SH-SY5Y (cell line): ENCODE results near the gene BRAF.

Experiments used
- GATA2 ChIP-seq: IDR thresholded peaks from 2 replicates; pipeline ENCODE4 v1.6.1; 2011; ENCODE audit warnings: mild to moderate bottlenecking, low read depth, low read length
- GATA3 ChIP-seq: IDR thresholded peaks from 2 replicates; pipeline ENCODE4 v1.6.1; 2011; ENCODE audit warnings: low read depth, mild to moderate bottlenecking, low read length, moderate library complexity

BRAF gene

DNA sequence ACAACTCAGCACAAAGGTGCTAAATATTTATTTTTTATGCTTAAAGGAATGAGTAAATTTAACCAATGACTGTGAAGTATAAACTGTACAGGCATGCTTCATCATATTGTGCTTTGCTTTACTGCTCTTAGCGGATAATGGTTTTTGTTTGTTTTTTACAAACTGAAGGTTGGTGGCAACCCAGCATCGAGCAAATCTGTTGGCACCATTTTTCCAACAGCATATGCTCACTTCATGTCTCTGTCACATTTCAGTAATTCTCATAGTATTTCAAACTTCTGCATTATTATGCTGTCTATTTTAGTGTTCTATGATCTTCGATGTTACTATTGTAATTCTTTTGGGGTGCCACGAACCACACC is 22.8 kb downstream of the BRAF start:
- TF ChIP-seq GATA2 (no peak), GATA3 (no peak)

DNA sequence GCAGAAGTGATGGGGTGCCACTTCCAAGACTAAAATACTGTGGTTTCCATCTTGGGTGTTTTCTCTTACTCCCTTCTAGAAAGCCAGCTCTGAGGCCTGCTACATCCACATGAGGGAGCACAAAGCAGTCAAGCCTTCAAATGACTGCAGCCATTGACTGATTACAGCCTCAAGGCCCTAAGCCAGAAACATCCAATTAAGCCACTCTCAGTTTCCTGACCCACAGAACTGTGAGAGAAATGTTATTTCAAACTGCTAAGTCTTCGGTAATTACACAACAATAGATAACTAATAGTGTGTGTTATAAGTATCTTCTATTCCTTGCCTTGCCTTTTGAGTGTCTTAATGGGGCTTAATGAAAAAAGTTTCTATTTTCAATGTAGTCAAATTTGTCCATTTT is 24.8 kb downstream of the BRAF start:
- no peak for TF ChIP-seq GATA3
- no peak for TF ChIP-seq GATA2

DNA sequence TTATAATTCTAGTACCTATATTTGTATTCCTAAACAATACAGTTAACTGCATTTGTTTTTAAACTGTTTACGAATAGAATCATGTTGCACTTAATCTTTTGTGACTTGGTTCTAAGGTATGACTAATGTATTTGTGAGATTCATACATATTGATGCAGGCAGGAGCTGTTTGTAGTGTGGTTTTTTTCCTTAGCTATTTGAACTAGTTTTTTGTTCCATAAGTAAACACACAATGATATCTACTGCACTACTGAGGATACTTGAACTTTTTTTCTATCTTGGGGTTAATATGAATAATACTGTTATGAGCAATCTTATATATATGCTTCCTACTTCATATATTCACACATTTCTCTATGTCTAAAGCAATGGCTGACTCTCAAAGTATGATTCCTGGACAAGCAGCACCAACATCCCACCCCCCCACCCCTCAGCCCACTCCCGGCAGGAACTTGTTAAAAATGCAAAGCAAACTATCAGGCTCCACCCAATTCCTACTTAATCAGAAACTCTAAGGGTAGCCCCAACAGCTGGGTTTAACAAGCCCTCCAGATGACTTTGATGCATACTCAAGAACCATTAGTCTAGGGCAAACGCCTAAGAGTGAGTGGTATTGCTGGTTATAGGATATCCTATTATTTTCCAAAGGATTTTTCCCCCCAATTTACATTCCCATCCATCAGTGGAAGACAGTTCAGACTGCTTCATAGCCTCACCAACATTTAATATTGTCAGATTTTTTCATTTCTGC is 25.8 kb downstream of the BRAF start:
- no peak for TF ChIP-seq GATA3
- no peak for TF ChIP-seq GATA2

DNA sequence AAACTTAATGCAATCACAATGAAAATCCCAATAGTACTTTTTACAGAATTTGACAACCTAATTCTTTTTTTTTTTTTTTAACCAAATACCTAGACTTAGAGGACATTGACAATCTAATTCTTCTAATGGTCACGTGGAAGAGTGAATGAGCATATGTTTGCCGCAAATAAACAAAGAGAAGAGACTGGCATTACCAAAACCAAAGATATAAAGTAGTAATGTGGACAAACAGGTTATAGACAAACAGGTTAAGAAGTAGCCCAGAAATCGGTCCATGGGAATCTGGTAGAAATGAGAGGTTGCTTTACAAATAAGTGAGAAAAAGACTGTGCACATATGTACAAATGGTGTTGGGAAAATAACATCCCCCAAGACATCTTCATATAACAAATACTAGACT is 27.7 kb downstream of the BRAF start:
- TF ChIP-seq GATA2 (no peak), GATA3 (no peak)

DNA sequence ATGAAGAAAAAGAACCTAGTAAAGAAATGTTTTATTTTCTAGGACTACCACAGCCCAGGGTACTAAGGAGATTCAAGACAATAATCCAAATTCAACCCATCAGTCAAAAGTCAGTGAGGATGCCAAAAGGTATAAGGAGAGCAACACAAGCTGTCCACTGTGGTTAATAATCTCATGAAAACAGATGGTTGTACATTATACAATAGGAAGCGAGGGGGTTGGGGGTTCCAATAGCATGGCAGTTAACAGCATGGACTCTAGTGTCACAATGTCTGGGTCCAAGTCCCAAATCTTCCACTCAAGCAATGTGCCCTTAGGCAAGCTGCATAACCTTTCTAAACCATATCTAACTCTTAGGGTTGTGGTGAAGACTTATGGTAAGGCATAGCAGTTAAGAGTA is 35.1 kb downstream of the BRAF start:
- TF ChIP-seq GATA2 (no peak), GATA3 (no peak)

DNA sequence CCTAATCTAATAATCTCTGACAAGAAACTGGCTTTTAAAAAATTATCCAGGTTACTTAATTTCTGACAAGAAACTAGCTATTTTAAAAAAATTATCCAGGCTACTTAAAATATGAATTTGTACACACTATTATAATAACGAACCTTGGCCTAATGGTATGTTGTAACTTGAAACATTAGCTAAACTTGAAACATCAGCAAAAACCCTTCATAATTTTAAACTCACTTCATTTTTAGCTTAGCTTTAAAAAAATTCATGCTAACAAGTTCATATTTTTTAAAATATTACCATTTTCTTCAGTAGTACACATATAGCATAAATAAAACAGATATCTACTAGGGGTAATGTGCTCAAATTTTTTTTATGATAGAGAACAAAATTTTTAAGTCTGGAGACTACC is 35.6 kb downstream of the BRAF start:
- TF ChIP-seq GATA3 (no peak), GATA2 (no peak)

DNA sequence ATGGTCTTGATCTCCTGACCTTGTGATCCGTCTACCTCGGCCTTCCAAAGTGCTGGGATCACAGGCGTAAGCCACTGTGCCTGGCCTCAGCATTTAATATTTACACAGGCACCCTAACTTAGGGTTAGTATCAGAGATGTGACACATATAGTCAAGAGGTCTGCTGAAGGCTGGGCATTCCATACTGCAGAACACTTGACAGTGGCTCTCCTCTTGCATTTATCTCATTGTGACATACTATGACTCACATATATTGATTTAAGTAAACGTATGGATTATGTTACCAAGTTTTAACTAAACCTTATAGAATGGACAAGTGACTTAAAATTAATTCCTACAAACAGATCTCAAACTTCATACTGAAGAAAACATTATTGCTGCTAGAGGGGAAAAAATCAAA is 36.6 kb downstream of the BRAF start:
- TF ChIP-seq GATA2 (no peak), GATA3 (no peak)

DNA sequence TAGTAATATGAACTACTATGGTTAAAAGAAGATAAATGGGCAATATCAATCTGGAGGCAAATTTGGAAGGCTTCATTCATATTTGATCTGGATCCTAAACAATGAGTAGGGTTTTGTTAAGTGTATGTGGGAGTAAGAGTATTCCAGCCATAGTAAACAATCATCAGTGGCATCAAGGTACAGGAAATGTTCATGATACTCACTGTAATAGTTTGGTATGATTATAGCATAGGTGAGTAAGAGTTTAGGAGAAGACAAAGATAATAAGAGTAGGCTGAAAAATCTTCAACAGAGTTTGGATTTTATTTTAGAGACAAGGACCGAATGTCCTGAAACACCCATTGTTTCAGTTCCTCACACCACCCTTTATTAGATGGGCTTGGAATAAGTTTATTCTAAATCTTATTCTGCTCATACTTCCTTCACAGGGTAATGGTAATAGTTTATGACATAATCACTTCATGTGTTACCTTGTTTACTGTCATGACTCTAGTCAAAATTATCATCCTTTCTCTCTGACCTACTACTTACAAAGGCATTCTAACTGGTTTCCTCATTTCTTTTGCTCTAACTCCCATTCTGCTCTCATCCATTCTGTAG is 38.9 kb downstream of the BRAF start:
- TF ChIP-seq GATA2 (no peak), GATA3 (no peak)

DNA sequence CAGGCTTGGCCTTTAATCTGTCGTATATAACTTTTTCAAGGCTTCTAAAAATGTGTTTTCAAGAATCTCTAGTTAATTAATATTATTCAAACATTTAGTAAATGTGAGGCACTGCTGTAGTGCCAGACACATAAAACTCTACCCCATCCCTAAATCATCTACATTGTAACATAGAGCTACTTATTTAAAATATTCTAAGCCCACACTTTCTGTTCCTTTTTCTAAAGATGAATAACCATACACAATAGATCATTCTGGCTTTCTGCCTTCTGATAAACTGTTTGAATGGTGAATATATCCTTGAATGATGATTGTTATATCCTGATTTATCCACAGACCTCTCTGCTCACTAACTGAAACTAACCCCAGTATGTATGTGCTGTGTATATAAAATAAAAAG is 41.4 kb downstream of the BRAF start:
- no peak for TF ChIP-seq GATA3
- no peak for TF ChIP-seq GATA2

DNA sequence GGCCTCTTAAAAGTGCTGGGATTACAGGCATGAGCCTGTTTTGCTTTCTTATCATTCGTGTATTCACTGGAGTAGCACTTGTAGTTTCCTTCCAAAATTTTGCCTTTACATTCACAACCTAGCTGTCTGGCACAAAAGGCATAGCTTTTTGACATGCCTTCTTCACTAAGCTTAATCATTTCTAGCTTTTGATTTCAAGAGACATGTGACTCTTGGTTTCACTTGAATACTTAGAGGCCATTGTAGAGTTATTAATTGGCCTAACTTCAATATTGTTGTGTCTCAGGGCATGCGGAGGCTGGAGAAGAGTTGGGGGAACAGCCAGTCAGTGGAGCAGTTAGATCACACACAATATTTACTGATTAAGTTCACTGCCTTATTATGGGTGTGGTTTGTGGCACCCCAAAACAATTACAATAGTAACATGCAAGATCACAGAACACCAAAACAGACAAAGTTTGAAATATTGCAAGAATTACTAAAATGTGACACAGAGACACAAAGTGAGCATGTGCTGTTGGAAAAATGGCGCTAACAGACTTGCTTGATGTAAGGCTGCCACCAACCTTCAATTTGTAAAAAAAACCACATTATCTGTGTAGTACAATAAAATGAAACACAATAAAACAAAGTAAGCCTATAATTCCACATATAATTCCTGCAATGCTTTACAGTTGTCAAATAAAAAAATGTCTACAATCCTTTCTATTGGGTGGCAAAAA is 43.1 kb downstream of the BRAF start:
- no peak for TF ChIP-seq GATA2
- no peak for TF ChIP-seq GATA3

DNA sequence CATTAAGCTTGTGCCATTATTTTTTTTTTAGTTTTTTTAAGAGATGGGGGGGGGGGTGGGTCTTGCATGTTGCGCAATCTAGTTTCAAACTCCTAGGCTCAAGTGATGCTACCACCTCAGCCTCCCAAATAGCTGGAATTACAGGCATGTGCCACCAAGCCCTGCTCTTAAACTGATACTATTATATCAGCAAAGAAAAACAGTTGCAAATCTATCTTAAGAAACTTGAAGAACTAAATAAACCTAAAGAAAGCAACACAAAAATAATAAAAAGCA is 47.5 kb downstream of the BRAF start:
- no peak for TF ChIP-seq GATA2
- TF ChIP-seq GATA3, result no peak

DNA sequence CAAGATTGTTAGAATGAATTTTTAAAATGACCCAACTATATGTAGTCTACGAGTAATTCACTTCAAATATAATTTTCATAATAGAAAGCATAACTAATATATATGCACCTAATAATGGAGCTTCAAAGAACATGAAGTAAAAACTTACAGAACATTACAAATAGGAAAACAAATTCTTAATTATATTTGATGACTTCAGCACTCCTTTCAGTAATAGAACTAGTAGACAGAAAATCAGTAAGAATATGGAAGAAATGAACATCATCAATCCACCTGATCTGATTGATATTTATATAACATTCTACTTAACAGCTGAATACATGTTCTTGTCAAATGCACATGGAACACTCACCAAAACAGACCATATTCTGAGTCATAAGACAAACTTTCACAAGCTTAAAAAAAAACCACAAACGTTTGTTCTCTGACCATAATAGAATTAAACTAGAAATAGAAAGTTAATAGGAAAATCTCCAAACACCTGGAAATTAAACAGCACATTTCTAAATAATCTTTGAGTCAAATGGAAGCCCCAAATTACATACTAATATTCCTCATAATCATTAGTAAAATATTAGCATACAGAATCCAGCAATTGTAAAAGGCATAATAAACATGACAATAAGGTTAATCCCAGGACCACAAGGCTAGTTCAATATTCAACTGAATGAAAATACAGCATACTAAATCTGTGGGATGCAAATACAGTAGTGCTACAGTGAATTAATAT is 48.0 kb downstream of the BRAF start:
- TF ChIP-seq GATA3 (no peak), GATA2 (no peak)

DNA sequence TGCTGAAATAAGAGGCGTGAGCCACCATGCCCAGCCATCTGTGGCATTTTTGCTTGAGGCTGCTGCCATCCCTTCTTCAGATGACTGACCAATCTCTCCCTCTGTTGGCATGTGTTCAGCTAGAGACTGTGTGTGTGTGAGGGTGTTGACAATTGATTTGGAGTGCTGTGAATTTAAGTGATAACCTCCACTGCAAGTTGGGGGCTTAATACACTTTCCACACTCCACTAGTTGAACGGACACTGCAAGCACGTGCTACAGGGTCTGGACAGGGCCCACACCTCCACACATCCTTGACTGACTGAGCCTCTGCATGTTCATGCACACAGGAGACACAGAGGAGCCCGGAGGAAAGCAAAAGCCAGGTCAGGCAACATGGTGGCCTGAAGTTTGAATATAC is 51.3 kb downstream of the BRAF start:
- TF ChIP-seq GATA3 (no peak), GATA2 (no peak)

DNA sequence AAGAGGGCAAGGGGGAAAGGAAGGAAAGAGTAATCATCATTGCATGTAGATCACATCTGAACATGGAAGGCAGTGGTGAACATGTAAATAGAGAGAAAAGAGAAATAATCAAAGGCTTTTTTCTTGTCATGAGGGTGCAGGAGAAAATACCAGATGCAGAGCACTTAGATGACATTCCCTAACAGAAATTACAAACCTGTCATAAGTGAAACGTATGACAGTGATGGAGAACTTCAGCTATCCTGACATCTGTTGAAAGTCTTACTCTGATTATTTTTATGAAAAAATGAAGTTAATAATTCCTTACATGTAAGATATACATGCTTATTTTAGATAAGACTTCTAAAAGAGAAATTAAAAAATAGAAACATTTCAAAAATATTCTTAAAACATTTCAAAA is 54.7 kb downstream of the BRAF start:
- no peak for TF ChIP-seq GATA2
- no peak for TF ChIP-seq GATA3
